Skin of body (tissue), 2 donors: ENCODE results near the gene PPFIA1. TPM values are rescaled to one million over a fixed set of nuclear protein-coding genes. Genes with fewer than 3 reads are reported as not detected.
A peak's percentile ranks its signal among the peaks of the same experiment; 100 is the strongest.
"Not testable (repeated sequence)": the region's sequence is repeated elsewhere in the genome, so short reads cannot be mapped to it uniquely, and the experiment has no call there.

ENCODE experiments used
- DNase-seq: peaks from one replicate; lab custom pipeline; 2025; lab: John Stamatoyannopoulos, UW
- total RNA-seq: library from RNA; depleted of rRNA; stranded (reverse); fragments of >200 nt; gene quantifications from one replicate; pipeline ENCODE4 v1.2.3, GENCODE V29; 2014

The PPFIA1 gene
- total RNA-seq, 1 donor from 2014 or later: 43.2 TPM

DNA sequence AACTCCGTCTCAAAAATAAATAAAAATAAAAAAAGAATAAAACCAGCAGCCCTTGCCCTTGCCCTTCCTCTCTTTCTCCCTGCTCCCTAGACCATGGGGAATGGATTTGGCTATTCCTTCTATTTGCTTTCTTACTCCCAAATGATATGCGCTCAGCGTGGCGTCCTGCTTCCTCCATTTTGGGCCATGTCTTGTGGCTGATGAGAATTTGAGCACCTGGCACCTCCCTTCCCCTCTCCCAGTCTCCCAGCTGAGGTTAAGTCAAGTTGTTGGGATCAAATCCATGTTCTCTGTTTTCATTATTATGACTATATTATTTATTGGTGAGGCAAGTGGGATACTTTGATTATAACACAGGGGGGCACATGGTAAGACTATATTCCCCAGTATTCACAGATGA lies 117.1 kb downstream of the PPFIA1 start:
- no peak for DNase-seq

DNA sequence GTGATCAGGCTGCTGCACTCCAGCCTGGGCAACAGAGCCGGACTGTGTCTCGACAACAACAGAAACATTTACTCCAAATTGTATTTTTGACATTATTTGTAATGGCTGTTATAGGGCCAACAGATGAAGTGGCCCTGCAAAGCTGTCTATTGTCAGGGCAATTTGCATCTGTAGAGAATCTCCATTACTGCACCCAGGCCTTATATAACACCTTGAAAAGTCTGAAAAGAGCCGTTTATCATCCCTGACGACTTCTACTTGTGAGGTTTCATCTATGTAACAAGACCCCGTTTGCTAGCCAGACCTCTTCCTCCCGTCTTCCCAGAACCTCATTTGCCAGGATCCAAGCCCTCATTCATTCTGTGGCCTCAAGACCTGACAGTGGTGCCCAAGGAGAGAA lies 118.7 kb downstream of the PPFIA1 start:
- no peak for DNase-seq

- DNase-seq: not testable (repeated sequence)
Observed at GRCh38 chr11:70390882-70391281, 120.4 kb downstream of the PPFIA1 start.

DNA sequence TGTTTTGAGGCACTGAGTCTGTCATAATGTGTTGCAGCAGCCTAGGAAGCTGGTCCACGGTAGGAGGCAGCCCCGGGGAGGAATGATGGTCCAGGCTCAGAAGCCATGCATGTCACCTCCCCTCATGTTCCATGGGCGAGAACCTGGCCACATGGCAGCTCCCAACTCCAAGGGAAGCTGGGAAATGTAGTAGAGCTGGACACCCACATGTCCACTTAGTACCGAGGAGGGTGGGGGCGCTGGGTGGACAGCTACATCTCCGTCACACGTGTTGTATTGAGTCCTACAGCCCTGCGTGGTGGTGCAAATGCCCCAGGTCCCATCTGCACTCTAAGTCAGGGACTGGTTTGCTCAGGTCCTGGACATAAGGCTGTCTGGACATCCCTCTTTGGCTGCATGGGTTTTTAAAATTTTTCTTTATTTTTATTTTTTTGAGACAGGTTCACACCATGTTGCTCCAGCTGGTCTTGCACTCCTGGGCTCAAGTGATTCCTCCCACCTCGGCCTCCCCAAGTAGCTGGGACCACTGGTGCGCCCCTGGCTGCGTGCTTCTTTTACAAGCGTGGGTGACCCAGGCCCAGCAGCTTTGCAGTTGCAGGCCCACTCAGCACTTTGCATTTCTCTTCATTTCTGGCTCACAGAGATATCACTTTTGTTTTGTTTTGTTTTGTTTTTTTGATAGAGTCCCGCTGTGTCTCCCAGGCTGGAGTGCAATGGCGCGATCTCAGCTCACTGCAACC lies 123.9 kb downstream of the PPFIA1 start:
- no peak for DNase-seq

DNA sequence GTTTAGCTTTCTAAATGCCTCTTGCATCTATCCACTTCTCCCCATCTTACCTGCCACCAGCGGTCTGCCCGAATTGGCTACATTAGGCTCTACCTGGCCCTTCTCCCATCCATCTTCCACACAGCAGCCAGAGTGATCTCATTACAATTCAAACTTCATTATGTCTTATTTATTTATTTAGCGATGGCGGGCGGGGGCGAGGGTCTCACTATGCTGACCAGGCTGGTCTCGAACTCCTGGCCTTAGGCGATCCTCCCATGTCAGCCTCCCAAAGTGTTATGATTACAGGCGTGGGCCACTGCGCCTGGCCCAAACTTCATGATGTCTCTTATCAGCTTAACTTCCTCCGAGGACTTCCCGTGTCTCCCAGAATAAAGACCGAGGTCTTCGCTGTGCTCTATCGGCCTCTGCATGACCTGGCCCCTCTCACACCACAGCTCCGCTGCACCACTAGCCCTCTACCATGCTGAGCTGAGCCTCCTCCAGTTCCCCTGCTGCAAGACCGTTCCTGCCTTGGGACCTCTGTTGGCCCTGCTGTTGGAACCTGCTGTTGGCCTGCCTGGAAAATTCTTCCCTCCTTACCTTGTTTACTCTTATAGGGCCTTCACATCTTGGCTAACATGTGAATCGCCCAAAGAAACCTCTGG lies 127.0 kb downstream of the PPFIA1 start:
- DNase-seq: no peak

DNA sequence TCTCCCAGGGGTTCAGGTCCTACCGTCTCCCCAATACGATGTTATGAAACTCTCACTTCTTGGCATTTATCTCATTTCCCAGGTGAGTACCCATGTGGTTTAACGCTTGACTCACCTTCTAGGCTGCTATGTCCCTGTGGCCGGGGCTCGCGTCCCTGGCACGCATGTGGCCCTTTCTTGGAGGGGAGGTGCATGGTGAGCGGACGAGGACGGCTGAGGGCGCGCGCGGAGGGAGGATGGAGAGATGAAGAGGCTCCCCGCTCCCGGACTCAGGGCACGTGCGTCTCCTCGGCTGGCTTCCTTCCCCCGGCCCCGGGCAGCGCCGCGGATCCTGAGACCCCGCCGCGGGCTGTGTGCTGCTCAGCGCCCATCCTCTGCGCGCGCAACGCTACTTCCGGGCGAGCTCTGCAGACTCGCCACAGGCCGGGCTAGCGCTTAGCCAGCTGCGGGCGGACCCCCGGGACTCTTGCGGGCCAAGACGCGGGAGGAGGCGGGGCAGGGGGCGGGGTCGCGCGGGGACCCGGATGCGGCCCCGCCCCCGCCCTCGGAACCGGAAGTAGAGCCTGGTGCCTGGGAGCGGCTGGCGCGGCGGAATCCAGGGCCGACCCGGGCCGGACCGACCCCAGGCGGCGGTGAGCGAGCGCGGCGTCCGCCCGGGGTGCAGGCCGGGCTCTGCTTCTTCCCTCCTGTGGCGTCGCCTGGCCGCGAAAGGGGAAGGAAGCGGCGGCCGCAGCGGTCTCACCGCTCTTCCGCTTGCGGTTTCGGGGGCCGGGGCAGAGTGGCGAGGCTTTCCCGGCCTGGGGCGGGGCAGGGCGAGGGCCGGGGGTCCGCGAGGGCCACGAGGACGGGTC lies 127.7 kb downstream of the PPFIA1 start, which contains the start of gene CTTN:
Gene CTTN, plus strand, starts transcription at position 547 of the 851 bp plus-strand sequence. CDS start 8,769 bp downstream, outside the sequence.
- DNase-seq: peak; percentile 73

DNA sequence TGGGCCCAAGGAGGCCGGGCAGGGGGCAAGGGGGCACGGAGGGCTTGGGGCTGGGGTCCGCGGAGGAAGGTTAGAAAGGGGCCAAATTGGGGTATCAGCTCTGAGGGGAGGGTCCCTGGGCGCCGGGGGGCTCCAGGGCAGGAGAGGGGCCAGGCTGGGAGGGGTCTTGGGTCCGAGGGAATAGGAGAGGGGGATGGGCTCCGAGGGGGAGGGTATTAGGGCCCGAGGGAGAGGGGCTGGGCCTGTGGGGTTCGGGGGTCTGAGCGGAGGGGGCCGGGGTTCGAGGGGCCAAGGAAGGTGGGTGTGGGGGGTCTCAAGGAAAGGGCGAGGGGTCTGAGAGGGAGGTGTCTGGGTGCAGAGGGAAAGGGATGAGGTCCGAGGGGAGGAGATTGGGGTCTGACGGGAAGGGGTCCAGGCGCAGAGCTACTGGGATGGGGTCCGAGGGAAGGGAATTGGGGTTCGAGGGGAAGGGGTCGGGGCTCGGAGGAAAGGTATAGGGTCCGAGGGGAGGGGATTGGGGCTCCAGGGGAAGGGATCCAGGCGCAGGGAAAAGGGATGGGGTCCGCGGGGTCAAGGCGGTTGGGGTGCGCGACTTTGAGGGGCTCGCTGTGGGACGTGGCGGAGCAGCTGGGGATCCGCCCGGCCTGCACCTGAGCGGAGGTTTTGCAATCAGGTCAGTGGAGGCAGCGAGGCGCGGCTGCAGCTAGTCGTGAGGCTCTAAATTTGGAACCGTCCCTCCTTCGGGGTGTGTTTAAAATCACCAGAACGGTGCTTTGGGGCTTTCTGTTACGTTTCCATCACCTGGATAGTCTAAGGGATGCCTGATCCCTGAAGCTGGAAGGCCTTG lies 128.6 kb downstream of the PPFIA1 start:
- no peak for DNase-seq

DNA sequence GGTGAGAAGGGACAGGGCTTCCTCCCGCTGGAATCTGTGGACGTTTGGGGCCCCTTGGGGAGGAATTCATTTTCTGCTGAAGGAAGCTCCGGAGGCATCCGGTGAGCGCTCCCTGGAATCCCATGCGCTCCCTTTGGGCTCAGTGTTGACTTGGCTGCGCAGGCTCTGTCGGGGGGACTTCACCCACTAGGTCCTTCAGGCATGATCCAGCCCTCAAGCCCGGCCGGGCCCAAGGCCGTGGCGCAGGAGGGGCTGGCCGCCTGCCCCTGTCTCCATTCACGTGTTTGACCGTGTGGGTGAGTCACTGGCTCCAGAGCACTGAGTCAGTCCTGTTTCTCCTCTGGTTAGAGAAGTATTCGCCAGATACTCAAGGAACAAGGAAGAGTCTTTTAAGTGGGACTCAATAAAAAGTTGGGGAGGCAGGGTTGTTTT lies 129.2 kb downstream of the PPFIA1 start:
- DNase-seq: no peak

DNA sequence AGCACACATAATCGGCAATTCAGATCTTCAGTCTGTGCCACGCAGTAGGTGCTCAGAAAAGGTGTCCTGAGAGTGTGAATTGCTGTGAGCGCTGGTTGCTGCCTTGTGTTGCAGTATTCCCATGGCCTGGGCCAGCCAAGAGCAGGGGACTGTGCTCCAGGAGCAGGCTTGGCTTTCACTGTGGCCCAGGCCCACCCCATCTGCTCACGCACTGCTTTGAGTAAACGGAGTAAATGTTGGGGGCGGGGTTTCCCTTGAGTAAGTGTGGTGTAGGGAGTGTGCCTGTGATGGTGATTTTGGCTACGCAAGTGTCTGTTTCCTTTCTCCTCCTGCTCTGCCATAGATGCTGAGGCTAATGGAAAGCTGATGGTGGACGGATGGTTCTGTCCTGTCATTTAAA lies 130.2 kb downstream of the PPFIA1 start:
- no peak for DNase-seq

- no peak for DNase-seq
Observed at GRCh38 chr11:70402016-70402415, 131.5 kb downstream of the PPFIA1 start.

DNA sequence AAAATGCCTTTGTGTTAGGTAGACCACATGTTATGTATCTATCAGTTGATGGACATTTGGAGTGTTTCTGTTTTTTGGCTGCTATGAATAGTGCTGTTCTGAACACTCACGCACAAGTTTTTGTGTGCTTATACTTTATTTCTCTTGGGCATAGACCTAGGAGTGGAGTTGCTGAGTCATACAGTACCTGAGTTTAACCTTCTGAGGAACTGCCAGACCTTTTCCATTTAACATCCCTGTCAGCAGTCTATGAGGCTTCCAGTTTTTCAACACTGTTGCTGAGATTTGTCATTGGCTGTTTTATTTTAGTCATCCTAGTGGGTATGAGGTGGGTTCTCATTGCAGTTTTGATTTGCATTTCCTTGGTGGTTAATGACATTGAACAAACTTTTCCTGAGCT lies 132.2 kb downstream of the PPFIA1 start:
- no peak for DNase-seq

DNA sequence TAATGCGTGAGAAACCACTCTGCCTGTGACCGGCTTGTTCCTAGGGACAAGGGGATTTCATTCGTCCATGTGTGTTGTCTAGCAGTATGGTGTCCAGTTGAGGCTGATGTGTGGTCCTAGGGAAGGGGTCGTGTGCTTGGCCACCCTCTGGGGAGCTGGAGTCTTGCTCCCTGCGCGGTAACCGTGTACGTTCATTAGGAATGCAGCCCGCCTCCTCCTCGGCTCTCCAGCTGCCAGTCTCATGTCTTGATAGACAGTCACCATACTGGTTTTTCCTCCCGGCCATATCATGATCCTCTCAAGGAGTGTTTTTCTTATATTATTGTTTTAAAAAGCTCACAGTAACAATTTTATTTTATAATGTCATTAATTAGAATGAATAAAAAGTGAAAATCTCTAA lies 133.8 kb downstream of the PPFIA1 start:
- DNase-seq: no peak

- DNase-seq: no peak
Observed at GRCh38 chr11:70405679-70406395, 135.3 kb downstream of the PPFIA1 start.

GRCh38 chr11:70407121-70407520 lies 136.6 kb downstream of the PPFIA1 start:
- no peak for DNase-seq

DNA sequence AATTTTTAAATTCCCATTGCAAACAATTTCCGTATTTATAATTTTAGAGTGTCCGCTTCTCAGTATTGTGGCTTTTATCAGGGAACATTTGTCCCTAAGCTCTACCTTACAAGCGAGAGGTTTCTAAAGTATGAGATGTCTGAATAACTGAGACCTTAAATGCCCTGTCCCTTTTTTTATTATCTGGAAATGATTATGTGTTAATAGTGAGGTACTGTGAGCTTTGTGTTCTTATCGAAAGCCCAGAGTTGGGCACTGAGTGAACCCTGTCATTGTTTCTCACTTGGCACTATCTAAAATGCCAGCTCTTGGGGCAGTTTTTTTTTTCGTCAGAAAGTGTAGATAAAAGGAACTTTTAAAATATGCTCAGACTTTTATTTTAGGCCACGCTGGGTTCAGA lies 137.3 kb downstream of the PPFIA1 start:
- DNase-seq: no peak

GRCh38 chr11:70408326-70408725 lies 137.8 kb downstream of the PPFIA1 start:
- DNase-seq: not testable (repeated sequence)

DNA sequence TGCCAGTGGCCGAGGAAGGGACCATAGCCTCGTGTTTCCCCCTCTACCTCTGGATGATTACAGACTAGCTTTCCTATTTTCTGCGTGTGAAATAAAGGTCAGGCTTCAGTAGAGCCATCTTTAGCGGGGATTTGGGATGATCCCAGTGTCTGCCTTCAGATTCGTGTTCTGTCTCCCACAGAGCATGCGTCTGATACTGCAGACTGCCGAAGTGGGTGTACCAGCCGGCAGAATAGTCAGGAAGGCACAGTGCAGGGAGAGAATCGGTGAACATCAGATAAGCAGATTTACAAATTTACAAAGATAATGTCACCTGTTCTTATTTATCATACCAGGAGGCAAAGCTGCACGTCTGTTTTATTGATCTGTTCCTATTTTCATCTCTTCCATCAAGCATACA lies 138.9 kb downstream of the PPFIA1 start:
- no peak for DNase-seq

GRCh38 chr11:70409871-70410270 lies 139.4 kb downstream of the PPFIA1 start:
- no peak for DNase-seq

DNA sequence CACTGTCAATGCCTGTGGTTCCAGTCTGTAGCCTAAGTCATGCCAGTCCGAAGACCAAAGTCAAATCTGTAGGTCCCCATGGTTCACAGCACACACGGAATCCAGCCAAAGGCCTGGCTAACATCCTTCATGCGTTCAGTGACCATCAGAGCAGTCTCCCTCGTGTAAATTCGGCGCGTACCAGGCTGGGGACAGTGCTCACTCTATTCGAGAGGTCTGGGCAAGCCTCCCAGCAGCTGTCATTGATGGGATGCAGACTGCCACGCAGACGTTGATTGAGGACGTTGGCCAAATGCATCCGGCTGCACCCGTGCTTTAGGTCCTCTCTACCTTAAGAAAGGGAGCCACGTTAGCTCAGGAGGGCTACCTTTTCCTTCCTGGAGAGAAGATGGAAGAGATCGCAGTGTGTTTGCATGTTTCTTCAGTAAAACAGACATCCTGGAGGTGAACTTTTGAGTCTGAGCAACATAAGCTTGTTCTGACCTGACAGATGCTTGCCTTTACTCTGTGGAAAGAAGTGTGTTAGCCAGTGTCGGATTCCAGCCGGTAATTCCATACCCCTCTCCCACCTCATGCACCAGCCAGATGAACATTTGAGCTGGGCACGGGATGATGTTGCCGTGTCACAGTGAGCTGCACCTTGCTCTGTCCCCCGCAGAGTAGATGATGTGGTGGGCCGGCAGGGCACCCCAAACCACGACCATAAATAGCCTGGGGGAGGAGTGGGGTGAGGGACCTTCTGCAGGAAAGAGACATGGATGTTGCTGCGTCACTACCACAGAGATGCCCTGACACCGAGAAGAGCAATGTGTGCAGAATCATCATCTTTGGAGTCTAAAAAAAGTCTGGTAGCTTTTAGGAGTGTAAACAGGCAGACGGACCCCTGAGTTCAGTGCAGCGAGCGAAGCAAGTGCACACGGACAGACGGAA lies 140.1 kb downstream of the PPFIA1 start:
- DNase-seq: no peak
